Measurements from ENCODE around the gene KCNJ15.
"Not testable (repeated sequence)": the region's sequence is repeated elsewhere in the genome, so short reads cannot be mapped to it uniquely, and the experiment has no call there.

KCNJ15 gene

GRCh38 chr21:38244885-38245869 is 11.6 kb upstream of the KCNJ15 start:
- DNase-seq (ENCODE audit: low spot score): no peak

DNA sequence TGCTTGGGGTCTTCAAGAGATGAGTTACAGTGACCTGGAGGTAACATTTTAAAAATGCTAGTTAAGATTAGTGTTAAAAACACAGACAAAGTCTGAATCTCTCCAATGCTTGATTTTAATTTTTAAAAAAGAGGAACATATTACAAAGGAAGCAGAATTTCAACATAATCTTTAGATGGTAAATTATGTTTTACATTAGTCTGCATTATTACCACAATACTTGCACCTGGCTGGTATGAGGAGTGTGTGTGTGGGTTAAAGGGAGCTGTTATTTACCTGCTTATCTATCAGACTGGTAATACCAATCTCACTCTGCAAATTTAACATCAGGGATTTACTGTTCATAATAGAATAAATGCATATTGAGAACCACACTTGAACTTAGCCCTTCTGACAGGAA is 10.3 kb upstream of the KCNJ15 start:
- DNase-seq (ENCODE audit: low spot score): no peak

DNA sequence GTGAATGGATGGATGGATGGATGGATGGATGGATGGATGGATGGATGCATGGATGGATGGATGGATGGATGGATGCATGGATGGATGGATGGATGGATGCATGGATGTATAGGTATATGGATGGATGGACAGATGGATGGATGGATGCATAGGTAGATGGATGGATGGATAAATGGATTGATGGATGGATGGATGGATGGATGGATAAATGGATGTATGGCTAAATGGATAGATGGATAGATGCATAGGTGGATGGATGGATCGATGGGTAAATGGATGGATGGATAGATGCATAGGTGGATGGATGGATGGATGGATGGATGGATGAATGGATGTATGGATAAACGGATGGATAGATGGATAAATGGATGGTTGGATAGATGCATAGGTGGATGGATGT is 9.7 kb upstream of the KCNJ15 start:
- DNase-seq (ENCODE audit: low spot score): not testable (repeated sequence)

DNA sequence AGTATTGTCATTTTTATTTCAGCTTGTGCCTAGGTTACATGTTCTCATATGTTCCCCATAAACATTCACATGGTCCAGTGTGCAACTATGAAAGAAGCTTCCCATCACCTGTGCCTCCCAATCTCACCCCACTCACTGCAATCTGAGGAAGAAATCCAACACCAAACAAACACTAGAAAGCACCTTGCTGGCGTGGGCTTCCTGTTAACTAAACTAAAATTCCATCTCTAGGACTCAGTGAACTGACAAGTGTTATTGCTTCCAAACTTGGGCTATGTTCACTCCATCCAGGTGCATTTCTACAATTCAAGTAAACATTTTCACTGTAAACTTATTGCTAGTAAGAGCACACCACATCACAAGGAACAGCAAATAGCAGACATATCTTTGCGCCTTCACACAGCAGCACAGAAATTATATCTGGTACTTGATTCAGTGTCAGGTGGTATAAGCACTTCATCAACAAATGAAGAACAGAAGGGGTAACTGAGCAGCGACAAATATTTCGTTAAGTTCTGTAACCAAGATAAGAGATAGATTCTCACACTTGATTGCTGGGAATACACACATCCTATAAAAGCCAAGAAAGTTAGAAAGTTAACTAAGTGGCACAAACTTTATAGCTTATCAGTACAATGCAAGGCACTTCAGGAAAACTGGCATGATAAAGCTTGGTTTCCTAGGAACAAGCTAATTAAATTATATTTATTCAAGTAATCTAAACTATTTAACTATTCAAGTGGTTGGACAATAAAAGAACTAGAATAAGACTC is 8.9 kb upstream of the KCNJ15 start:
- no peak for DNase-seq (ENCODE audit: low spot score)

- DNase-seq (ENCODE audit: low spot score): no peak
These were observed 7.5 kb upstream of the KCNJ15 start for GRCh38 chr21:38249256-38249655.

GRCh38 chr21:38249696-38250278 is 7.0 kb upstream of the KCNJ15 start:
- DNase-seq (ENCODE audit: low spot score): no peak

- no peak for DNase-seq (ENCODE audit: low spot score)
These were observed 5.8 kb upstream of the KCNJ15 start for GRCh38 chr21:38250991-38251418.

- no peak for DNase-seq (ENCODE audit: low spot score)
These were observed 1.8 kb upstream of the KCNJ15 start for GRCh38 chr21:38254970-38255369.

DNA sequence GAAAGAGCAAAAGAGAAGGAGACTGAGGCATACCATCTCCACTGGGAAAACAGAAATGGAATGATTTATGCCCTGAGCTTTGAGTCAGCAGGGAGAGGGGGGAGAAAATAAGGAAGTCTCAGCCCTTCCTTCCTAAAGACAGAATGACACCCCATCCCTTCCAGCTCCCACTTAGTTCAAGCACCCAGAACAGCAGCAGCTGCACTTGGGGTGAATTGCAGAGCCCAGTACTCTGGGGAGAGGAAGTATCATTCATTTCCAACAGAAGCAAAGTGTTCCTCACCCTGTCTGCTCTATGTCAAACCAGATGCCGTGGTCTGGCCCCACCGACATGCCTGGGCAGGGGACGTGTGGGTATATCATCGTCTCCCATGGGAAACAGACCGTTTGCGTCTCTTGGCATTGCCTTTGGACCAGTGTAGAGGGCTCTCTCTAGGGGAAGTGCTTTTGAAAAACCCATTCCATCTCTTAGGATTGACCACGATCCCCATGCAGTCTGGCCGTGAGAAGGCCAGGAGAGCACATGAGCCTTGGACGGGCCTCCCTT is 1.1 kb upstream of the KCNJ15 start:
- no peak for DNase-seq (ENCODE audit: low spot score)

DNA sequence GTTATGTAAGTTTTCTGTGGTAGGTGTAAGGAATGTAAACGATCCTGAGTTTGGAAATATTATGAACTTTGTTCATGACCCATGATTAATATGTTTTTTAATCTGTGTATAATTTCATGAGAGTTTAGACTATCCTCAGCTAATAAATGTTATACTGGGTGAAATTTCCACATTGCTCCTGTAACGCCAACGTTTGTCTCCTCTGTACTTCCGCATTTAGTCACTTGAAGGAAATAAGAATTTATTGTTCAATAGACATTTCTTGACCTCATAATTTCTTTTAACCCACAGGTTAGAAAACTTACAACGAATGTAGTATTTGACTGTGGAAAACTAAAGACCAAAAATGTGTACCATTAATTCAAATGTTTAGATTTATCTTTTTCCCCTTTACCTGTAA is 876 bp downstream of the KCNJ15 start:
- DNase-seq (ENCODE audit: low spot score): no peak

- DNase-seq (ENCODE audit: low spot score): no peak
These were observed 2.0 kb downstream of the KCNJ15 start for GRCh38 chr21:38258521-38259485.

DNA sequence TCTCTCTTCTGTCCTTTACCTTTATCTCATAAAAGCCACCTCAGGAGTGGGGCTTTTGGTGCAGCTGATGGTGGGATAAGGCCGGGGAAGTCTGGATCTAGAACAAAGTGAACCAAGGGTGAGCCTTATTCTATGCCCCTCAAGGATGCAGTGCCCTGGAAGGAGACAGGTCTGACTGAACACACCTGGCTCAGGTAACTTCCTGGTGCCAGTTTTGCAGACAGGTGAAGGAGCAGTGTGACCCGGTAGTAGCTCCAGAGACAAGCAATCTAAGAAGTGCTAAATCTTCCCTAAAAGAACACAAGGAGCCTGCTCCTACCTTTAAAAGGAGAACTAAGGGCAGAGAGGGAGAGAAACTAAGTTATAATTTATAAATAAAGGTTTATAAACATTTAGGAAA is 2.9 kb downstream of the KCNJ15 start:
- DNase-seq (ENCODE audit: low spot score): no peak

DNA sequence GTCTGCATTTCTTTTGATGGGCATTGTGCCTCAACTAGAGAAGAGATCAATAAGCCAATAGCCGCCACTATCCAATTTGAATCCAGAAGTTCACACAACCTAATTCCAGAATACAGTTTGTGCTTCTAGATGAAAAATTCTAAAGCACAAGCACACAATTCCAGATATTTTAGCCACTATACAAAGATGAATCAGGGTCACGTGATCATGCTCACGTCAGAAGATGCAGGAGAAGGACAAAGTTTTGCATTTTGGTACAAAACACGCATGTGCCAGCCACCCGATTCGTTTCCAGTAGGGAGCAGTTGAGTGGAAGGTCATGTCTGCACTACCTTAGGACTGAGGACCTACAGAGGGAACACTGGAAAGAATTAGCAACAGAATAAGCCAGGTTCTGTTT is 3.6 kb downstream of the KCNJ15 start:
- no peak for DNase-seq (ENCODE audit: low spot score)

DNA sequence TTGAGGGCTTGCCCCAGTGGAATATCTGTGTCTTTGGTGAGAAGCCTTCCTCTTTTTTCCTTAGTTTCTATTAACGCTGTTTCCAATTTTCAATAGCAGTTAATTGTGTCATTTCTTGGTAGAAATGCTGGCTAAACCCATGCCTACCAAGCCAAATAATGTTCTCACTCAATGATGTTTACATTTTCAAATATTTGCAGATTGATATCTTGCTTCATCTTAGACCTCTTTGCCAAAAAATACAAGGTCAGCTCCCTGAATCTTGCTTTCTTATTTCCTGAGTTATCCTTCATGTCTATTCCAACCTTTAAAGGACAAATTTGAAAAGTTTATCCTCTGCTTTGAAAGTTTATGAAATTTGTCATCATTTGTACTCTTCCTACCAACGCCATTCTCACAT is 5.1 kb downstream of the KCNJ15 start:
- no peak for DNase-seq (ENCODE audit: low spot score)

DNA sequence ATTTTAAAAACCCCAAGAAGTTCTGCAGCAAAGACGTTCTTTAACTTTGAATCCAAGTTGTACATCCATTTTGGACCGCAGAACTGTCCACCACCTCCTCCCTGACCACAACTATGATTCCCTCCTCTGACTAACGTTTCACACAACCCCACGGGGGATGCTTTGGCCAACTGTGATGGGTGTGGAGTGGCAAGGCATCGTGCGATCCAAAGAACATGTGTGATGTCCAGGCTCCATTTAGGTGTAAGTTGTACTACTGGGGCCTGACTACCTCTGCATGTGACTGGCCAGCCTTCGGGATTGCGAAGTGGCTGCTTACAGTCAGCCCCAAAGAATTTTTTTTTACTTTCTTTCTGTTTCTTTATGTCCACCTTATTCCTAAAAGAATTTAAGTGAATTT is 6.7 kb downstream of the KCNJ15 start:
- no peak for DNase-seq (ENCODE audit: low spot score)

- DNase-seq (ENCODE audit: low spot score): no peak
These were observed 7.8 kb downstream of the KCNJ15 start for GRCh38 chr21:38264571-38264970.

- DNase-seq (ENCODE audit: low spot score): no peak
These were observed 8.4 kb downstream of the KCNJ15 start for GRCh38 chr21:38265166-38265565.

GRCh38 chr21:38266732-38267131 is 9.9 kb downstream of the KCNJ15 start:
- DNase-seq (ENCODE audit: low spot score): no peak

GRCh38 chr21:38267136-38267755 is 10.5 kb downstream of the KCNJ15 start:
- DNase-seq (ENCODE audit: low spot score): no peak

- DNase-seq (ENCODE audit: low spot score): no peak
These were observed 11.4 kb downstream of the KCNJ15 start for GRCh38 chr21:38267991-38268863.
